GM18907 (cell line): ENCODE results near the gene NUP205.

ENCODE experiments used
- ATAC-seq: cut with Tn5 transposase; IDR thresholded peaks from one replicate; pipeline ENCODE4 v1.9.1; 2021; ENCODE audit warnings: mild to moderate bottlenecking, moderate library complexity; ENCODE audit not compliant: unreplicated experiment

The NUP205 gene, protein sequence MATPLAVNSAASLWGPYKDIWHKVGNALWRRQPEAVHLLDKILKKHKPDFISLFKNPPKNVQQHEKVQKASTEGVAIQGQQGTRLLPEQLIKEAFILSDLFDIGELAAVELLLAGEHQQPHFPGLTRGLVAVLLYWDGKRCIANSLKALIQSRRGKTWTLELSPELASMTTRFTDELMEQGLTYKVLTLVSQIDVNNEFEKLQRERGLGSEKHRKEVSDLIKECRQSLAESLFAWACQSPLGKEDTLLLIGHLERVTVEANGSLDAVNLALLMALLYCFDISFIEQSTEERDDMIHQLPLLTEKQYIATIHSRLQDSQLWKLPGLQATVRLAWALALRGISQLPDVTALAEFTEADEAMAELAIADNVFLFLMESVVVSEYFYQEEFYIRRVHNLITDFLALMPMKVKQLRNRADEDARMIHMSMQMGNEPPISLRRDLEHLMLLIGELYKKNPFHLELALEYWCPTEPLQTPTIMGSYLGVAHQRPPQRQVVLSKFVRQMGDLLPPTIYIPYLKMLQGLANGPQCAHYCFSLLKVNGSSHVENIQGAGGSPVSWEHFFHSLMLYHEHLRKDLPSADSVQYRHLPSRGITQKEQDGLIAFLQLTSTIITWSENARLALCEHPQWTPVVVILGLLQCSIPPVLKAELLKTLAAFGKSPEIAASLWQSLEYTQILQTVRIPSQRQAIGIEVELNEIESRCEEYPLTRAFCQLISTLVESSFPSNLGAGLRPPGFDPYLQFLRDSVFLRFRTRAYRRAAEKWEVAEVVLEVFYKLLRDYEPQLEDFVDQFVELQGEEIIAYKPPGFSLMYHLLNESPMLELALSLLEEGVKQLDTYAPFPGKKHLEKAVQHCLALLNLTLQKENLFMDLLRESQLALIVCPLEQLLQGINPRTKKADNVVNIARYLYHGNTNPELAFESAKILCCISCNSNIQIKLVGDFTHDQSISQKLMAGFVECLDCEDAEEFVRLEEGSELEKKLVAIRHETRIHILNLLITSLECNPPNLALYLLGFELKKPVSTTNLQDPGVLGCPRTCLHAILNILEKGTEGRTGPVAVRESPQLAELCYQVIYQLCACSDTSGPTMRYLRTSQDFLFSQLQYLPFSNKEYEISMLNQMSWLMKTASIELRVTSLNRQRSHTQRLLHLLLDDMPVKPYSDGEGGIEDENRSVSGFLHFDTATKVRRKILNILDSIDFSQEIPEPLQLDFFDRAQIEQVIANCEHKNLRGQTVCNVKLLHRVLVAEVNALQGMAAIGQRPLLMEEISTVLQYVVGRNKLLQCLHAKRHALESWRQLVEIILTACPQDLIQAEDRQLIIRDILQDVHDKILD (N-terminal part only)

GRCh38 chr7:135557455-135558336, at the start of gene NUP205:
Gene NUP205, plus strand, starts transcription at chr7:135557917. Its CDS starts 28 bp downstream, at chr7:135557945.
- ATAC-seq = peak; percentile 85

DNA sequence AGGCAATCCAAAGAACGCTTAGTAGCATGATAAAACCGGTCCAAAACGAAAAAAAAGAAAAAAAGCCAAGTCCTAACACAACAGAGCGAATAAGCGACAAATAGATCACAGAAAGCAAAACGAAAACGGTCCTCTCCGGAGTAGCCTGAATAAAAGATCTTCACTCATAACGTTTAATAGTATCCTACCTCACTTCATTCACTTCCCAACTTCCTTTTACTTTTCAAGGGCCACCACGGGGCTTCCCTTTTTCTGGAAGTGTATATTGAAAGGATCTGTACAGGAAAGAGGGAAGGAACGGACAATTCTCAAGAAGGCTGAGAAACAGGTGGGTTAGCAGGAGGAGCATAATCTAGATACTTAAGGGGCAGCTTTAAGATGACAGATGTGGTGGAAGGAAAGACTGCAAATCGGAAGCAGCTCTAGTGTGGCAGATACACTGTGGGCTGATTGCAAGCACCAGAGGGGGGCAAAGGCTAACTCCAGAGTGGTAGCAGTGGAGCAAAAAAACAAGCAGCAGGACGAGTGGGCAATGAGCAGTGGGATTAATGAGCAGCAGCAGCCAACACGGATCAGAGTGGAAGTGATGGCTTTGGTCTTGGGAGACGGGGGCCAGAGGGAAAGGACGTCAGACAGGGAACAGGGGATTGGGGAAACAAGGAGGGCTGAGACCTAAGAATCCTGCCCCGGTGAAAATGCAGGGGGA, 48.7 kb upstream of the NUP205 start:
- ATAC-seq = peak; percentile 39

- no peak for ATAC-seq
Observed at GRCh38 chr7:135509589-135509838, 48.2 kb upstream of the NUP205 start.

GRCh38 chr7:135509839-135510591, 47.7 kb upstream of the NUP205 start, which contains the start of gene CNOT4:
Gene CNOT4, minus strand, starts transcription at chr7:135510102. Its CDS starts 71,771 bp downstream, at chr7:135438331.
- ATAC-seq = peak; percentile 96

DNA sequence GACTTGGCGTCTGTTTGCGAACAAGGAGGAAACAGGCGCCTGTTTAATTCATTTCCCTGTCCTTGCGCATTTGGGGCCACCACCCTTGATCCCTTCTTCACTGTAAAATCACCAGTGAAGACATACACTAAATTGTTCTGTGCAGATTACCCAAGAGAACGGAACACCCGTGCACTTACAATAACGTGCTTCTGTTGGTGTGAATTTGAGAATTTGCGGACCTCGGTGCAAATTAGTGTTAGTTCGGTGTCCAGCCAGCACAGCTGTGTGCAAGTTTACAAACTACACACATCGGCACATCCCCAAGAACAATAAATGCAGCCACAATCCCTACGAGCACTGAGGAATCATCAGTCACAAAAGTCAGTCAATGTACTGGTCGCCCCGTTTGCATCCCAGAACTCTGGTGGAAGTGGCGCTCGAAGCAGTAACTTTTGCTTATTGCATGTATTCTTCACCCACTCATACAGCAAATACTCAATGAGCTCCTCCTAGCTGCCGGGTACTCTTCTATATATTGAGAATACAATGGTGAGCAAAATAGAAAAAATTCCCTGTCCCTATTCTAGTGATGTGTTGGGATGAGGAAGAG, 47.0 kb upstream of the NUP205 start:
- no peak for ATAC-seq

- ATAC-seq = peak; percentile 37
Observed at GRCh38 chr7:135512135-135512887, 45.4 kb upstream of the NUP205 start.

DNA sequence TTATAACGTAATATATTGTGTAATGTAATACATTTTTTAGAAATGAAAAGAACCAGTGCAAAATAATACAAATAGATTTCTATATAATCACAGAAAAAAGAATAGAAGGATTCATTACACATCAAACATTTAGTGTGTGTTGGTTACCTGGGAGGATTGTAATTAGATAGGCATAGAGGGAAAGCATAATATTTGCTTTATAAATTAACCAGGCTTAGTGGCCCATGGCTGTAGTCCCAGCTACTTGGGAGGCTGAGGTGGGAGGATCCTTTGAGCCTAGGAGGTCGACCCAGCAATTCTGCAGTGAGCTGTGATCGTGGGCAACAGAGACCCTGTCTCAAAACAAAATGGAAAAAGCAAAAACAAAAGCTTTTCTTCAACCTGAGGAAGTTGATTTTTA, 42.9 kb upstream of the NUP205 start:
- ATAC-seq = no peak

DNA sequence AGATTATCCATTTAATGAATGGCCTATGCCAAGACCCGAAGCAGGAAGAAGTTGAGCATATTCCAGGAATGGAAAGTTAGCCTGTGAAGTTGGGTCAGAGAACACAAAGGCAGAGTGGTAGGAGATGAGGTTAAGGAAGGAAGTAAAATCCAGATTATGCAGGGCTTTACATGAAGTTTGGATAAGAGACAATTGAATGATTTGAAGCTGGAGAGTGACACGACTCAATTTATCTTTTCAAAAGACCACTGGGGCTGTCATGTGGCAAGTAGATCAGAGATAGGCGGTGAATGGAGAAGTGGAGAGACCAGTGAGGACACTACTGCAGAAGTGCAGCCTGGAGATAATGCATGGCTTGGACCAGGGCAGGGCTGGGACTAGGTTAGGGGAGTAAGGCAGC, 40.7 kb upstream of the NUP205 start:
- no peak for ATAC-seq

DNA sequence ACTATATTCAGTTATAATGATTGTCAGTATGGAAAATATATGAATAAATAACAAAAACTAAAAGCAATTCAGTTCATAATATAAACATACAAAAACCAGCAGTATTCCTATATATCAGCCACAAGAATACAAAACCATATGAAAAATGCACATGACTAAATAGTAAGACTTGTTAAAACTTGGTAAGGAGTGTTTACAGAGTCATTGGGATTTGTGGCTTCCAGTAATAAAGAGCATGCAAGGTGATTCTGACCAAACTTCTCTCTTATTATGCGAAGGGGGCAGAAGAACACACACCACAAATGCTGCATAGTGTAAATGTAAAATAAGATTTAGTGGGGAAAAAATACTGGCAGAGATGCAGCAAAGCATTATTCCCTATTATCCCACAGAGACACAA, 39.0 kb upstream of the NUP205 start:
- ATAC-seq = no peak

DNA sequence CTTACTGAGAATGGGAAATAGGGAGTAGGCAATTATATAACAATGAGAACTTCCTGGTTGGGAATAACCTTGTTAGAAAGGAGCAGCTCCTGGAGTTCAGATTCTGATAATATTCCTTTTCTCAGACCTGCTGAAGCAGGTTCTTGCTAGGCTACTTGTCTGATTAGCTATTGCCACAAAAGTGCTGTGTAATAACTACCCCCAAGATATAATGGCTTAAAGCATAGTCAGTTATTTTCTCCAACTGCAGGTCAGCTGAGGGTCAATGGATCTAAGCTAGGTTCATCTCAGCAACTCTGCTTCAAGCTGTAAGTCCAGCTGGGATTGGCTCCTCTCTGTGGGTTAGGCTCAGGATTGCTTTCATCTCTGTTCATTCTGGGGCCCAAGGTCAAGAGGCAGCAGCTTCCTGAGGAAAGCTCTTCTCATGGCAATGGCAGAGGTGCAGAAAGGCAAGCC, 38.5 kb upstream of the NUP205 start:
- no peak for ATAC-seq

GRCh38 chr7:135519871-135520270, 37.8 kb upstream of the NUP205 start:
- no peak for ATAC-seq

DNA sequence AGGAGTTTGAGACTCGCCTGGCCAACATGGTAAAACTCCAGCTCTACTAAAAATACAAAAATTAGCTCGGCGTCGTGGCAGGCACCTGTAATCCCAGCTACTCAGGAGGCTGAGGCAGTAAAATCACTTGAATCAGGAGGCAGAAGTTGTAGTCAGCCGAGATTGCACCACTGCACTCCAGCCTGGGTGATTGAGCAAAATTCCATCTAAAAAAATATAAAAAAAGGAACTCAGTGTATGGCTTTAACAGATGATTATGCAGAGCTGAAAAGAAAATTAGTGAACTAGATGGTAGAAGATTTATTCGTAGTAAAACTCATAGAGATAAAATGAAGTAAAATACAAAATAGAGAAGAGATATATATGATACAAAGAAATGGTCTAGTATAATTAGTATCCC, 35.2 kb upstream of the NUP205 start:
- no peak for ATAC-seq

DNA sequence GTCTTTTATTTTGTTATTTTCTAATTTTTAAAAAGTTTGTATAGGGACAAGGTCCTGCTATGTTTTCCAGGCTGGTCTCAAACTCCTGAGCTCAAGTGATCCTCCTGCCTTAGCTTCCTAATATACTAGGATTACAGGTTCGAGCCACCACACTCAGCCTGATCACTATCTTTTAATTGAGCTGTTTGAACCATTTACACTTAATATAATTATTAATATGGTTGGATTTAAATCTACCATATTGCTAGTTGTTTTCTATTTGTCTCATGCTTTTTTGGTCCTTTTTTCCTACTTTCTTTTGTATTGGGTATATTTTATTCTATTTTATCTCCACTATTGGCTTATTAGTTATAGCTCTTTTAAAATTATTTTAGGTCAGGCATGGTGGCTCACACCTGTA, 34.6 kb upstream of the NUP205 start:
- no peak for ATAC-seq

DNA sequence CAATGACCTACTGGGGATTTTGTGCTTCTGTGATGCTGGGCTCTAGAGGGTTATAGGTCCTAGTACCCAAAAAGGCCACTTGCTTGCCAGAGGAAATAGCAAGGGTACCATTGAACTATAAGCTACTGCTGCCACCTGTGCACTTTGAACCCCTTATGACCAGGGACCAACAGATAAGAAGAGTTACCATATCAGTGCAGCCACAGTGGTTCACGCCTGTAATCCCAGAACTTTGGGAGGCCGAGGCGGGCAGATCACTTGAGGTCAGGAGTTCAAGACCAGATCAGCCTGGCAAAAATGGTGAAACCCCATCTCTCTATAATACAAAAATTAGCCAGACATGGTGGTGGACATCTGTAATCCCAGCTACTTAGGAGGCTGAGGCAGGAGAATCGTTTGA, 32.3 kb upstream of the NUP205 start:
- no peak for ATAC-seq

GRCh38 chr7:135527025-135527424, 30.7 kb upstream of the NUP205 start:
- no peak for ATAC-seq

- no peak for ATAC-seq
Observed at GRCh38 chr7:135536150-135536549, 21.6 kb upstream of the NUP205 start.

- ATAC-seq = no peak
Observed at GRCh38 chr7:135537453-135537852, 20.3 kb upstream of the NUP205 start.

- ATAC-seq = no peak
Observed at GRCh38 chr7:135537905-135538304, 19.8 kb upstream of the NUP205 start.
